Common myeloid progenitor, CD34-positive (primary cell): Measurements from ENCODE around the gene BMP8A.
"Not testable (repeated sequence)": the region's sequence is repeated elsewhere in the genome, so short reads cannot be mapped to it uniquely, and the experiment has no call there.

Experiments used
- CTCF ChIA-PET: fragments of 350-600 bp; sonication (Branson Sonifier 250); formaldehyde crosslinking; loops from one replicate; lab custom pipeline; 2021; ENCODE audit warnings: antibody characterized with exemption; lab: Charles Lee
- POLR2A ChIA-PET: fragments of 350-600 bp; sonication (Branson Sonifier 250); formaldehyde crosslinking; loops from one replicate; lab custom pipeline; 2021; ENCODE audit warnings: antibody characterized with exemption; lab: Charles Lee
- DNase-seq, 3 donors: peaks; one replicate each; pipeline versions ENCODE4 v3.0.0 to v3.0.0-alpha.2; 2013
- H3K27ac ChIP-seq, 2 experiments: 1 replicate in 1 of 2; 2 replicates in 1 of 2; pipeline ENCODE4 v1.7.0; 2013; ENCODE audit warnings: inconsistent platforms in 2 of 2, low read length in 2 of 2, mild to moderate bottlenecking in 2 of 2, low read depth in 1 of 2, moderate library complexity in 1 of 2; ENCODE audit not compliant: severe bottlenecking in 2 of 2, insufficient read depth in 1 of 2, poor library complexity in 1 of 2
- H3K27me3 ChIP-seq, 5 experiments: replicated peaks in 2 of 5; 1 replicate in 3 of 5; 2 replicates in 2 of 5; pipeline versions ENCODE4 v1.6.1 to v1.7.0; 2013; ENCODE audit warnings: low read length in 4 of 5, mild to moderate bottlenecking in 2 of 5, moderate library complexity in 2 of 5, inconsistent platforms in 1 of 5; ENCODE audit not compliant: insufficient read depth in 5 of 5, control insufficient read depth in 4 of 5
- H3K36me3 ChIP-seq, 4 experiments: 1 replicate in 2 of 4; 2 replicates in 2 of 4; pipeline versions ENCODE4 v1.6.1 to v1.7.0; 2013; ENCODE audit warnings: low read length in 3 of 4, control low read depth in 1 of 4, mild to moderate bottlenecking in 1 of 4; ENCODE audit not compliant: control insufficient read depth in 4 of 4, insufficient read depth in 4 of 4
- H3K4me1 ChIP-seq, 4 experiments: 1 replicate in 3 of 4; 2 replicates in 1 of 4; pipeline versions ENCODE4 v1.6.1 to v1.7.1; 2013; ENCODE audit warnings: low read length in 3 of 4, mild to moderate bottlenecking in 3 of 4, control low read depth in 1 of 4, inconsistent platforms in 1 of 4, moderate library complexity in 1 of 4; ENCODE audit not compliant: control insufficient read depth in 4 of 4, insufficient read depth in 4 of 4; ENCODE audit errors: control extremely low read depth in 1 of 4
- H3K4me3 ChIP-seq, 7 experiments: 1 replicate in 4 of 7; 2 replicates in 3 of 7; pipeline versions ENCODE4 v1.5.1 to v1.7.0; 2013; ENCODE audit warnings: mild to moderate bottlenecking in 7 of 7, low read length in 6 of 7, moderate library complexity in 6 of 7, inconsistent platforms in 2 of 7, low read depth in 2 of 7, control low read depth in 1 of 7; ENCODE audit not compliant: insufficient read depth in 4 of 7, control insufficient read depth in 1 of 7; ENCODE audit errors: extremely low read depth in 1 of 7
- H3K9me3 ChIP-seq, 5 experiments: 1 replicate in 4 of 5; 2 replicates in 1 of 5; pipeline versions ENCODE4 v1.6.1 to v1.7.1; 2013; ENCODE audit warnings: low read length in 4 of 5, mild to moderate bottlenecking in 2 of 5, inconsistent platforms in 1 of 5, low read depth in 1 of 5, moderate library complexity in 1 of 5; ENCODE audit not compliant: control insufficient read depth in 4 of 5, insufficient read depth in 2 of 5; ENCODE audit errors: control extremely low read depth in 1 of 5
- WGBS: methylation state at CpG from one replicate; pipeline ENCODE4 v1.1.5; 2013; ENCODE audit not compliant: insufficient coverage; 5-methylcytosine and 5-hydroxymethylcytosine counted together

BMP8A gene

DNA sequence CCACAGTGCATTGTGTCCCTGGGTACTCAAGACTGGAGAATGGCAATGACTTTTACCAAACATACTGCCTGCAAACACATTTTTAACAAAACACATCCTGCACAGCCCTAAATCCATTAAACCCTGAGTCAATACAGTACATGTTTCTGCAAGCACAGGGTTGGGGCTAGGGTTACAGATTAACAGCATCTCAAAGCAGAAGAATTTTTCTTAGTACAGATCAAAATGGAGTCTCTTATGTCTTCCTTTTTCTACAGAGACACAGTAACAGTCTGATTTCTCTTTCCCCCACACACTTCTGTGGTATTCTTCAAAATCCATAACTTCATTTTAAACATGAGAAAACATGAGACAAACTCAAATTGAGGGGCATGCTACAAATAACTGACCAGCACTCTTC, 13.9 kb downstream of the BMP8A start:
- ChIA-PET POLR2A (no interaction called here), CTCF (no interaction called here)
- Histone ChIP-seq H3K4me1 (peaks cover 0 to 13% (median 7%) of the 10 kb centered on the region in 4 experiments), H3K36me3 (no peaks in the 10 kb centered on the region), H3K9me3 (no peaks in the 10 kb centered on the region), H3K27me3 (peaks cover 0 to 14% (median 0%) of the 10 kb centered on the region in 5 experiments), H3K4me3 (no peak overlapping the region), H3K27ac (no peak overlapping the region)
- no peak for DNase-seq

DNA sequence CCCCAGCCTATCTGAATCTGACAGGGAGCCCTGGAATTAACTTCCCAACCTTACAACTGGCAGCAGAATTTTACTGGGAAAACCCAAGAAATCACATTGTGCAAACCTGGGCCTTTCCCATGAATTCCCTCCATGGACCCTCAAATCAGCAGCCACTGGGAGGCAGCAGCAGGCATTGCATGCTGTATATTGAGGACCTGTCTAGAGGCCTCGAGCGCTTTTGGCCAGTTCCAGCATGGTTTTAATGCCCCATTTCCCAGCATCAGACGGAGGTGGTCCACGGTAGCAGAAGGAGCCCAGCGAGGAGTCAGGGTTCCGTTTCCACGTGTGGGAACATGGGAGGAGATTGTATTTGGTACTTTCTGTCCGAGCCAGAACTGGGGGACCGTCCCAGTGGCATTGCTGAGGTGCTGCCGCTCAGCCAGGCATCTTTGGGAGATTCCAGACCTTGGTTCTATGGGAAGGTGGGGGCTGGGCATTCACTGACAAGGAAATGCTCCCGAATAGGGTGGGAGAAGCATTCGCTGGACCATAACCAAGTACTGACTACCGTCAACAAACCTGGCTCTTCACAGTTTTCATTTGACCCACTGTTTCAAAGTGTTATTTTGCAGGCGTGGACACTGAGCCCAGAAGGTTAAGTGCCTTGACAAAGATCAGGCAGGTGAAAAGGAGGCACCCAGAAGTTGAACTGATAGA, 15.9 kb downstream of the BMP8A start:
- 88% methylated on average over 13 of the region's 14 CpGs for WGBS
- no peaks in the 10 kb centered on the region for H3K9me3 ChIP-seq
- CTCF ChIA-PET, result interaction anchor here (0.8 kb wide), 1 partner anchor 33 kb away, joined by 3 read pairs; no protein-coding TSS in a partner anchor
- peaks cover 0 to 16% (median 8%) of the 10 kb centered on the region in 4 experiments for H3K4me1 ChIP-seq
- H3K36me3 ChIP-seq, result no peaks in the 10 kb centered on the region
- H3K4me3 ChIP-seq, result no peak overlapping the region
- DNase-seq, result no peak
- H3K27me3 ChIP-seq, result peaks cover 0 to 14% (median 0%) of the 10 kb centered on the region in 5 experiments
- no peak overlapping the region for H3K27ac ChIP-seq
- POLR2A ChIA-PET, result no interaction called here

DNA sequence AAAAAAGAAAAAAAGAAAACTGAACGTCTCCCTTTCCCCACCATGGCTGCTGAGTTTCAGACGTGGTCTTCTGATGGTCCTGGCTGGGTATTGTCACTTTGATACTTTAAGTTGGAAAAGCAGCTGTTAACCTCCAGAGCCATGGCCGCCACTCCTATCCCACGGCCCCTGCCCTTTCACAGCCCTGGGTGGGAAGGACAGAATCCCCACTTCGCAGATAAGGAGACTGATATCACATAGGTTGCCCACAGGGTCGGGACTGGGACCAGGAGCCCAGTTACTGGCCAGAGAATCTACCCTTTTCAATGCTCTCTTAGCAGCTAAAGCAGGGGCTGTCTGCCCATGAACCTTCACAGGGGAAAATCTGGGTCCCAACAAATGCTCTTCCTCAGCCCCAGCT, 16.8 kb downstream of the BMP8A start:
- Histone ChIP-seq H3K27me3 (peaks cover 0 to 14% (median 0%) of the 10 kb centered on the region in 5 experiments), H3K9me3 (no peaks in the 10 kb centered on the region), H3K27ac (no peak overlapping the region), H3K36me3 (no peaks in the 10 kb centered on the region), H3K4me3 (no peak overlapping the region), H3K4me1 (peaks cover 0 to 16% (median 8%) of the 10 kb centered on the region in 4 experiments)
- WGBS, result 100% methylated on average over 5 of the region's 6 CpGs
- ChIA-PET CTCF (interaction anchor here (0.6 to 1.9 kb wide), 4 partner anchors 20 to 32 kb away, joined by 3 to 5 read pairs (median 3); no protein-coding TSS in a partner anchor), POLR2A (no interaction called here)
- no peak for DNase-seq

DNA sequence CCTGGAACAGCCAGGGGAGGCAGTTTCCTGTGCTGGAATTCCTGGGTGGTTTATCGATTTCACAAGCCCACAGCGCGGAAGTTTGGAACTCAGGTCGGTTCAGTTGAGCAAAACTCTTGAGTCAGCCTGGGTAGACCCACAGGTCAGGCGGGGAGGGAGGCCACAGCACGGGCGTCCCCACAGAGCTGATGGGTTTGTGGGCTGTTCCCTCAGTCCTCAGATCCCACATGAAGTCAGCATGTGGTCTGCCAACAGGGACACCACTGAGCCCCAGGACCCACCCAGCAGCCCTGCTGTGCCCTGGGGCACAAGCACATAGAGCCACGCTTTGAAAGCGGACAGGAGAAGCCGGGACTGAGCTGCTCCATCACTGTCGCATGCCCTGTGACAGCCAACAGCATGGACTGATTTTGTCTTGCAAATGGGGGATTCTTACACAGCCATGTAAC, 17.4 kb downstream of the BMP8A start:
- peak in 2 of 3 donors; percentile 37 to 42 for DNase-seq
- Histone ChIP-seq H3K4me3 (no peak overlapping the region), H3K4me1 (peaks cover 0 to 16% (median 8%) of the 10 kb centered on the region in 4 experiments), H3K27ac (no peak overlapping the region), H3K27me3 (peaks cover 0 to 14% (median 0%) of the 10 kb centered on the region in 5 experiments), H3K9me3 (no peaks in the 10 kb centered on the region), H3K36me3 (no peaks in the 10 kb centered on the region)
- 77% methylated on average over 11 of the region's 11 CpGs for WGBS
- ChIA-PET CTCF (interaction anchor here (0.6 to 1.9 kb wide), 4 partner anchors 19 to 84 kb away, joined by 3 to 5 read pairs (median 3); no protein-coding TSS in a partner anchor), POLR2A (interaction anchor here (0.6 kb wide), 1 partner anchor 246 kb away, joined by 3 read pairs; no protein-coding TSS in a partner anchor)

DNA sequence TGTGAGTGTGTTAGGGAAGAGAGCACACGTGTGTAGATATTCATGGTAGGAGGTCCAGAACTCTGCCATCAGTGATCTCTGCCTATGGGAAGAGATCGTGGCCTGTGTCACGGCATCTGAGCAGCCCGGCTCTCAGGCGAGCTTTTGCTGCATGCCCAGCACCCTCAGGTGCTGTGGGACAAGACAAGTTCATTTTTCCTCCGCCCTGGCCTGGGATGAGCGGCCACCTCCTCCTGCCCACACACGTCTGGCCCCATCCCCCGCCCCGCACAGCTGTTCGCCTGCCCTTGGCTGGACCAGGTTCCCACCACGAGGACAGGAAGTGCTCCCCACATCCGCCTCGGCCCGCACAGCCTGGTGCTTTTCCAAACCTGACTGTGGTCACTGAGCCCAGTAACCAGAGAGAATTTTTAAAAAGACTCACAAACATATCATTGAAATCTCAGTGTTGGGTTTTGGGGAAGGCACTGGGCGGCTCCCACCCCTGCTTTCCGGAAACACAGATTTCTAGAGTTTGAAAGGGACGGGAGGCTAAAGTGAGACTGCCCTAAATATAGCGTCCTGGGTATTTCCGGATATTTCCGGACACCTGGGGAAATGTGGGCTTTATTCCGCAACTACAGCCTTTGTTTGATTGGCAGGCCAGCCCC, 18.0 kb downstream of the BMP8A start:
- Histone ChIP-seq H3K4me1 (peaks cover 0 to 16% (median 8%) of the 10 kb centered on the region in 4 experiments), H3K27me3 (peaks cover 0 to 14% (median 0%) of the 10 kb centered on the region in 5 experiments), H3K27ac (no peak overlapping the region), H3K4me3 (peak overlapping the region in 1 of 7 experiments; percentile 43), H3K9me3 (no peaks in the 10 kb centered on the region), H3K36me3 (no peaks in the 10 kb centered on the region)
- 31% methylated on average over 9 of the region's 22 CpGs for WGBS
- peak in 2 of 3 donors; percentile 42 to 53 for DNase-seq
- POLR2A ChIA-PET, result no interaction called here
- CTCF ChIA-PET, result interaction anchor here (0.9 to 1.9 kb wide), 2 partner anchors 19 to 85 kb away, joined by 3 to 5 read pairs; no protein-coding TSS in a partner anchor

DNA sequence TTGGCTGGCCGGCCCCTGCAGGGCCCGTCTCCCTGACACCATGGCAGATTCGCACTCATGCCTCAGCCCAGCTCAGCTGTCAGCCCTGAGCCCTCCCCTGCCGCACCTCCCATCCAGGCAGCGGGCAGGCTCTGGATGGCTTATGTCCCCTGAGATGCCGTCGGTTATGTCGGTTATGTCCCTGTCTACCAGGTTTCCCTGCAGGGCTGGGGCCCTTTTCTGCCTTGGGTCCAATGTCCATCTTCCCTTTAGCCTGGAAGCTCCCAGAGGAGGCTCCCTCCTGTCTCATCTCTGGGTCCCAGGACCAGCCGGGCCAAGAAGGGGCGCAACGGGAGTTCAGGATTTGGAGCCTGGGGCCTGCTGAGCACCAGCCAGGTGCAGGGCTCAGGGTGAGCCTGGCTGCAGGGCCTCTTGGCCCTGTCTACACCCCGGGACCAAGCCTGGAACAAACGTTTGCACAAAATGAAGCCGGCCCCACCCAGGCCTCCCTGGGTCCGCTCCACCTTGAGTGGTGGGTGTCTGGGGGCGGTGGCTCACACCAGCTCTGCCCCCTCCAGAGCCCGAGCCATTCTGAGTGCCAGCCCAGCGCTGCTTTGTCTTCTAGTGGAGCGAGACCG, 19.2 kb downstream of the BMP8A start:
- H3K9me3 ChIP-seq, POLR2A ChIA-PET, CTCF ChIA-PET, H3K27ac ChIP-seq, H3K4me3 ChIP-seq, H3K36me3 ChIP-seq, DNase-seq: not testable (repeated sequence)
- H3K27me3 ChIP-seq, result peaks cover 0 to 14% (median 3%) of the 10 kb centered on the region in 5 experiments
- peaks cover 0 to 18% (median 8%) of the 10 kb centered on the region in 4 experiments for H3K4me1 ChIP-seq
- 98% methylated on average over 6 of the region's 20 CpGs for WGBS
